Mononuclear cell (primary cell): Measurements from ENCODE around the gene RUNX3. TPM values are rescaled to one million over a fixed set of nuclear protein-coding genes. Genes with fewer than 3 reads are reported as not detected.

Experiments used
- H3K27me3 ChIP-seq: 2 replicates; pipeline ENCODE4 v1.6.0; 2011; ENCODE audit warnings: low read length, control low read depth; ENCODE audit not compliant: insufficient read depth
- H3K4me1 ChIP-seq: 2 replicates; pipeline ENCODE4 v1.5.1; 2011; ENCODE audit warnings: mild to moderate bottlenecking, low read length, control low read depth; ENCODE audit not compliant: insufficient read depth
- H3K4me3 ChIP-seq: 2 replicates; pipeline ENCODE4 v1.5.1; 2011; ENCODE audit warnings: mild to moderate bottlenecking, low read length, moderate library complexity
- H3K9me3 ChIP-seq: 2 replicates; pipeline ENCODE4 v1.5.1; 2011; ENCODE audit warnings: low read depth, mild to moderate bottlenecking, control low read depth, low read length
- total RNA-seq: library from RNA; depleted of rRNA; stranded (reverse); fragments of >200 nt; gene quantifications from one replicate; pipeline ENCODE4 v1.2.3, GENCODE V29; 2012

Gene RUNX3
- total RNA-seq, 1 donor: 76.4 TPM

- H3K4me1 ChIP-seq: peaks cover 66% of the 10 kb centered on the region
- no peaks in the 10 kb centered on the region for H3K27me3 ChIP-seq
- H3K9me3 ChIP-seq: no peaks in the 10 kb centered on the region
- H3K4me3 ChIP-seq: no peak overlapping the region
These were observed 27.1 kb upstream of the RUNX3 start for GRCh38 chr1:24957016-24957807.

GRCh38 chr1:24955779-24956365 is 25.8 kb upstream of the RUNX3 start:
- no peak overlapping the region for H3K4me3 ChIP-seq
- H3K4me1 ChIP-seq: peaks cover 68% of the 10 kb centered on the region
- H3K9me3 ChIP-seq: no peaks in the 10 kb centered on the region
- no peaks in the 10 kb centered on the region for H3K27me3 ChIP-seq

- Histone ChIP-seq H3K27me3 (no peaks in the 10 kb centered on the region), H3K4me1 (peaks cover 68% of the 10 kb centered on the region), H3K4me3 (no peak overlapping the region), H3K9me3 (no peaks in the 10 kb centered on the region)
These were observed 25.1 kb upstream of the RUNX3 start for GRCh38 chr1:24955161-24955560.

- H3K4me3 ChIP-seq: no peak overlapping the region
- no peaks in the 10 kb centered on the region for H3K9me3 ChIP-seq
- H3K4me1 ChIP-seq: peaks cover 68% of the 10 kb centered on the region
- no peaks in the 10 kb centered on the region for H3K27me3 ChIP-seq
These were observed 24.6 kb upstream of the RUNX3 start for GRCh38 chr1:24954631-24955030.

GRCh38 chr1:24954022-24954421 is 23.9 kb upstream of the RUNX3 start:
- peaks cover 68% of the 10 kb centered on the region for H3K4me1 ChIP-seq

GRCh38 chr1:24952413-24952841 is 22.4 kb upstream of the RUNX3 start:
- H3K4me3 ChIP-seq: no peak overlapping the region
- H3K27me3 ChIP-seq: no peaks in the 10 kb centered on the region
- H3K9me3 ChIP-seq: no peaks in the 10 kb centered on the region
- peaks cover 53% of the 10 kb centered on the region for H3K4me1 ChIP-seq

More at GRCh38 chr1:24954022-24954421, 23.9 kb upstream of the RUNX3 start:
- H3K4me3 ChIP-seq: no peak overlapping the region
- no peaks in the 10 kb centered on the region for H3K9me3 ChIP-seq
- no peaks in the 10 kb centered on the region for H3K27me3 ChIP-seq

- peaks cover 48% of the 10 kb centered on the region for H3K4me1 ChIP-seq
- no peaks in the 10 kb centered on the region for H3K27me3 ChIP-seq
- no peak overlapping the region for H3K4me3 ChIP-seq
- H3K9me3 ChIP-seq: no peaks in the 10 kb centered on the region
These were observed 21.8 kb upstream of the RUNX3 start for GRCh38 chr1:24951810-24952412.

GRCh38 chr1:24951337-24951736 is 21.3 kb upstream of the RUNX3 start:
- Histone ChIP-seq H3K27me3 (no peaks in the 10 kb centered on the region), H3K9me3 (no peaks in the 10 kb centered on the region), H3K4me1 (peaks cover 43% of the 10 kb centered on the region), H3K4me3 (no peak overlapping the region)

GRCh38 chr1:24949331-24949881 is 19.3 kb upstream of the RUNX3 start:
- H3K4me1 ChIP-seq: peaks cover 23% of the 10 kb centered on the region
- H3K4me3 ChIP-seq: no peak overlapping the region
- H3K9me3 ChIP-seq: no peaks in the 10 kb centered on the region

GRCh38 chr1:24948079-24948827 is 18.2 kb upstream of the RUNX3 start:
- Histone ChIP-seq H3K27me3 (no peaks in the 10 kb centered on the region), H3K4me3 (no peak overlapping the region), H3K9me3 (no peaks in the 10 kb centered on the region), H3K4me1 (peaks cover 12% of the 10 kb centered on the region)

More at GRCh38 chr1:24949331-24949881, 19.3 kb upstream of the RUNX3 start:
- no peaks in the 10 kb centered on the region for H3K27me3 ChIP-seq

GRCh38 chr1:24946861-24947658 is 17.0 kb upstream of the RUNX3 start:
- Histone ChIP-seq H3K4me3 (no peak overlapping the region), H3K9me3 (no peaks in the 10 kb centered on the region), H3K27me3 (no peaks in the 10 kb centered on the region), H3K4me1 (peaks cover under 1% of the 10 kb centered on the region)

GRCh38 chr1:24945354-24946326 is 15.6 kb upstream of the RUNX3 start:
- Histone ChIP-seq H3K9me3 (no peaks in the 10 kb centered on the region), H3K4me1 (no peaks in the 10 kb centered on the region), H3K4me3 (no peak overlapping the region), H3K27me3 (no peaks in the 10 kb centered on the region)

GRCh38 chr1:24944318-24944717 is 14.2 kb upstream of the RUNX3 start:
- no peaks in the 10 kb centered on the region for H3K4me1 ChIP-seq

More at GRCh38 chr1:24944318-24944717, 14.2 kb upstream of the RUNX3 start:
- Histone ChIP-seq H3K9me3 (no peaks in the 10 kb centered on the region), H3K4me3 (no peak overlapping the region), H3K27me3 (no peaks in the 10 kb centered on the region)
